ENCODE data around the gene CFAP410. TPM values are rescaled to one million over a fixed set of nuclear protein-coding genes. Genes with fewer than 3 reads are reported as not detected.

The CFAP410 gene
- total and polyA plus RNA-seq, 2 of the 13 experiments (the other 11 are each of a cell fraction or from before 2014, with no cell fraction given) = 8.0 to 20.1 TPM

GRCh38 chr21:44314561-44314960, 24.6 kb downstream of the CFAP410 start (continued):
- TF ChIP-seq ZBTB40 (IDR thresholded peaks at IDR 0.05) (no peak), ZBTB40 (CRISPR knock-in tag; IDR thresholded peaks at IDR 0.05) (no peak), ZNF567 (CRISPR knock-in tag; IDR thresholded peaks at IDR 0.05; ENCODE audit: borderline replicate concordance) (no peak), U2AF2 (IDR thresholded peaks at IDR 0.05; ENCODE audit: low read depth, low read length) (no peak), ZBTB26 (CRISPR knock-in tag; IDR thresholded peaks at IDR 0.05; ENCODE audit: borderline replicate concordance) (no peak), ZNF333 (CRISPR knock-in tag; IDR thresholded peaks at IDR 0.05; ENCODE audit: borderline replicate concordance) (no peak), ZNF788 (CRISPR knock-in tag; IDR thresholded peaks at IDR 0.05; ENCODE audit: borderline replicate concordance) (no peak), ETV5 (CRISPR knock-in tag; IDR thresholded peaks at IDR 0.05; ENCODE audit: borderline replicate concordance) (no peak)
